Transverse colon (tissue), 4 donors: ENCODE results near the gene TMEM236.

Experiments
- CTCF ChIP-seq, 5 experiments: fragments of 200-600 bp in 3 of 5; fragments of 450-650 bp in 2 of 5; sonication (generic) in 3 of 5; IDR thresholded peaks; 1 replicate in 2 of 5; 2 replicates in 3 of 5; pipeline ENCODE4 v1.5.1; 2016 to 2017; ENCODE audit warnings: antibody characterized with exemption in 5 of 5, inconsistent platforms in 3 of 5, mild to moderate bottlenecking in 2 of 5, moderate library complexity in 1 of 5
- EP300 ChIP-seq: sonication (generic); formaldehyde crosslinking; IDR thresholded peaks from one replicate; pipeline ENCODE4 v1.6.1; 2017; ENCODE audit warnings: antibody characterized with exemption, low read depth
- POLR2A ChIP-seq: fragments of 450-650 bp; IDR thresholded peaks from one replicate; pipeline ENCODE4 v1.6.1; 2016; ENCODE audit warnings: antibody characterized with exemption, mild to moderate bottlenecking, moderate library complexity
- POLR2AphosphoS5 ChIP-seq, 3 donors: sonication (generic); formaldehyde crosslinking; IDR thresholded peaks; one replicate each; pipeline ENCODE4 v1.6.1; 2016; ENCODE audit warnings: antibody characterized with exemption in 3 of 3

DNA sequence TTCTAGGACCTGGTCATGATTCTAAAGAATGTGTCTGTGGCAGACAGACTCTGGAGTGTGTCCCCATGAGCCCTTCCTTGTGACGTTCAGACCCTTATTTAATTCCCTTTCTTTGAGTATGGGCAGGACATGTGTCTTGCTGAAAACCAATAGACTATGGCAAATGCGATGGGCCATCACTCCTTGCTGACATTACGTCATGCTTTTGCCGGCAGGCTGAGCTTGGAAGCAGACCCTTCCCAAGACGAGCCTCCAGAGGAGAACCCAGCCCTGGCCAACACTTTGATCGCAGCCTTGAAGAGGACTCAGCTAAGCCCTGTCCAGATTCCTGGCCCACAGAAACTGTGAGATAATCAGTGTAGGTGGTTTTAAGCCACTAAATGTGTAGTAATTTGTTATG lies 18.4 kb upstream of the TMEM236 start:
- TF ChIP-seq EP300 (no peak), CTCF (IDR thresholded peaks at IDR 0.05) (no peak), POLR2A (no peak), POLR2AphosphoS5 (IDR thresholded peaks at IDR 0.05) (no peak)
